Measurements from ENCODE around the gene CRYBG2.

GRCh38 chr1:26293911-26294463 lies 59.9 kb downstream of the CRYBG2 start:
- no peak for TF ChIP-seq CTCF (IDR thresholded peaks at IDR 0.05)
- no peak for TF ChIP-seq POLR2AphosphoS5 (IDR thresholded peaks at IDR 0.05)
- TF ChIP-seq POLR2A (IDR thresholded peaks at IDR 0.05): no peak
